Left lung (tissue), 10 donors: ENCODE data around the gene OPN4. TPM values are rescaled to one million over a fixed set of nuclear protein-coding genes. Genes with fewer than 3 reads are reported as not detected.

ENCODE experiments used
- ATAC-seq: fragments of 200-7000 bp; cut with Tn5 transposase; one replicate; pipeline ENCODE4 v1.9.1; 2020; ENCODE audit warnings: moderate library complexity
- DNase-seq, 4 donors: peaks; one replicate each; pipeline ENCODE4 v3.0.0-alpha.2; 2013 to 2020
- H3K27ac ChIP-seq, 2 donors: fragments of 200-600 bp; sonication (generic) in 1 of 2; one replicate each; pipeline versions ENCODE4 v1.5.0 to v1.8.0; 2020 to 2021
- H3K27me3 ChIP-seq, 2 donors: fragments of 200-600 bp; sonication (generic) in 1 of 2; one replicate each; pipeline versions ENCODE4 v1.5.0 to v1.8.0; 2020 to 2021
- H3K36me3 ChIP-seq, 2 donors: fragments of 200-600 bp; sonication (generic) in 1 of 2; one replicate each; pipeline versions ENCODE4 v1.5.0 to v1.8.0; 2020 to 2021
- H3K4me1 ChIP-seq, 2 donors: fragments of 200-600 bp; one replicate each; pipeline ENCODE4 v1.8.0; 2021
- H3K4me3 ChIP-seq, 2 donors: fragments of 200-600 bp; sonication (generic) in 1 of 2; one replicate each; pipeline versions ENCODE4 v1.5.0 to v1.8.0; 2020 to 2021; ENCODE audit warnings: mild to moderate bottlenecking in 1 of 2
- H3K9me3 ChIP-seq, 2 donors: fragments of 200-600 bp; sonication (generic) in 1 of 2; one replicate each; pipeline versions ENCODE4 v1.5.0 to v1.8.0; 2020 to 2021
- intact Hi-C, 2 donors: fragments of 100-400 bp; cut with DNase I; formaldehyde crosslinking; loops; one replicate each; pipeline versions ENCODE4 v1.11.2 to v1.14.2; 2022
- polyA plus RNA-seq, 6 donors: library from polyadenylated mRNA; unstranded; fragments of 120-200 nt; gene quantifications; one replicate each; pipeline ENCODE4 v1.2.1, GENCODE V29; 2013; ENCODE audit not compliant: insufficient read length in 6 of 6
- total RNA-seq, 2 donors: library from RNA; stranded (reverse); fragmentation: NEBNext Ultra II Directional; extraction: Animal tissue kit (Norgen Biotek cat#: 25700); gene quantifications; one replicate each; pipeline ENCODE4 v1.2.1, GENCODE V29; 2021
- TF ChIP-seq, protein P1 (sequence below), 2 donors: fragments of 200-600 bp; sonication (generic) in 1 of 2; IDR thresholded peaks; one replicate each; pipeline versions ENCODE4 v1.5.0 to v1.8.0; 2021; ENCODE audit warnings: antibody characterized with exemption in 2 of 2
- donor health status: DM: no; HTN: yes; CAD: no.
- donor health status: DM: no; HTN: no; CAD: no.

The OPN4 gene
- total and polyA plus RNA-seq, 8 donors: not detected

DNA sequence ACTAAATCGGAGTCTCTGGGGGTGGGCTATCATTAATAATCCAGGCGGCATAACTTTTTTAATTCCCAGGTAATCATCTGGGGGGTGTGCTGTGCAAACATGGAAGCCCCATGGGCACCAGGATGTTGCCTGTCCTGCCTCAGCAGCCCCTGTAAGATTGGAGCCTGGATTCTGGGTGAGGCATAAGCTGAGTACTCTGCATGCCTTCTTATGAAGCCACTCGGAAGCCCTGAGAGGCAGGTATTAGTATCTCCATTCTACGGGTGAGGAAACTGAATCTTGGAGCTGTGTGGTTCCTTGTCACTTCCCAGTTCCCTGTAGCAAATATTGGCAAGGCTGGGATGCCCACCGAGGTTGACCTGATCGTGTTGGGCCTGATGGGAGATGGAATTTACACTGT, 7.4 kb upstream of the OPN4 start:
- H3K4me3 ChIP-seq: no peak overlapping the region
- peaks cover 0 to 5% of the 10 kb centered on the region in 2 donors for H3K4me1 ChIP-seq
- ATAC-seq (no peak), DNase-seq (no peak)
- H3K9me3 ChIP-seq: no peaks in the 10 kb centered on the region
- no peak overlapping the region for H3K27ac ChIP-seq
- intact Hi-C loops: no loop called here
- TF ChIP-seq, protein P1, sequence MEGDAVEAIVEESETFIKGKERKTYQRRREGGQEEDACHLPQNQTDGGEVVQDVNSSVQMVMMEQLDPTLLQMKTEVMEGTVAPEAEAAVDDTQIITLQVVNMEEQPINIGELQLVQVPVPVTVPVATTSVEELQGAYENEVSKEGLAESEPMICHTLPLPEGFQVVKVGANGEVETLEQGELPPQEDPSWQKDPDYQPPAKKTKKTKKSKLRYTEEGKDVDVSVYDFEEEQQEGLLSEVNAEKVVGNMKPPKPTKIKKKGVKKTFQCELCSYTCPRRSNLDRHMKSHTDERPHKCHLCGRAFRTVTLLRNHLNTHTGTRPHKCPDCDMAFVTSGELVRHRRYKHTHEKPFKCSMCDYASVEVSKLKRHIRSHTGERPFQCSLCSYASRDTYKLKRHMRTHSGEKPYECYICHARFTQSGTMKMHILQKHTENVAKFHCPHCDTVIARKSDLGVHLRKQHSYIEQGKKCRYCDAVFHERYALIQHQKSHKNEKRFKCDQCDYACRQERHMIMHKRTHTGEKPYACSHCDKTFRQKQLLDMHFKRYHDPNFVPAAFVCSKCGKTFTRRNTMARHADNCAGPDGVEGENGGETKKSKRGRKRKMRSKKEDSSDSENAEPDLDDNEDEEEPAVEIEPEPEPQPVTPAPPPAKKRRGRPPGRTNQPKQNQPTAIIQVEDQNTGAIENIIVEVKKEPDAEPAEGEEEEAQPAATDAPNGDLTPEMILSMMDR (IDR thresholded peaks at IDR 0.05): no peak
- no peaks in the 10 kb centered on the region for H3K36me3 ChIP-seq
- H3K27me3 ChIP-seq: no peaks in the 10 kb centered on the region

DNA sequence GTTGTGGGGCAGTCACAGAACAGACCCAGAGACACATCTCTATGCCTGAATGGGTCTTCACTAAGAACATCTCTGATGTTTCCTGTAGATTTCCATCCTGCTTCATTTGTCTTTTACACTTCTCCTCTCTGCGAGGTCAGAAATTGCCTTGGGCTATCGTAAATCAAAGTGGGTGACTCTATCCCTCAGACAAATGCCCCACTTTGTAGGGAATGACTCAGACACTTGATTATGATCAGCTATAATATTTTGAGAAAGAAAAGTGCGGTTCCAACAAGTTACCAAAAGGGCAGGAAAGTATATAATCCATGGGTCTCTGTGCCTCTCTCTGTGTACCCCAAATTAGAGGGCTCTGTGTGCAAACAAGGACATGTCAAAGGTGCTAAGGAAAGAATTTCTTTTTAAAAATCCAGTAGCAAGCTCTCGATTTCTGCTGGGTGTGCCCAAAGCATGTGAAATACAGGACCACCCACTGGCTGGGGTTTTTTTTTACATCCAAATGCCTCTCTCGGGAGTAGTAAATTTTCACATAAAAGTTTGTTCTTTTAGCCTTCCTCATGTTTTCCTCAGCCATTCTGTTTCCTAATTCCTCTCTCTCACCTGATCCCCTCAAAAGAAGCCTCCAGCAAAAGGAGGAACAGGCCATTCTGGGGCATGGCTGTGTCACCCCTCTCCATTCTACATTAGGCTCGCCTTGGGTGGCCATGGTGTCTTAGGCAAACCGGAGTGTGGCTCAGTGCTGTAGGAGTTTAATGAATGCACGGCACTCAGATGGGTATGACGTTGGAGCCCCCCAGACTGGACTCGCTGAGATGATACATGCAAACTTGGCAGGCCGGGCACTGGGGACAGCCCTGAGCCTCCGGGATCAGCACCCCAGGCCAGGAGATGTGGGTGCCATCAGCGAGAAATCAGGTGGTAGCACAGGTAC, 6.3 kb upstream of the OPN4 start:
- Histone ChIP-seq H3K27me3 (no peaks in the 10 kb centered on the region), H3K4me3 (no peak overlapping the region), H3K27ac (no peak overlapping the region), H3K4me1 (peaks cover 0 to 5% of the 10 kb centered on the region in 2 donors), H3K9me3 (no peaks in the 10 kb centered on the region), H3K36me3 (no peaks in the 10 kb centered on the region)
- TF ChIP-seq, protein P1 (IDR thresholded peaks at IDR 0.05): no peak
- intact Hi-C loops: no loop called here
- DNase-seq (no peak), ATAC-seq (no peak)

DNA sequence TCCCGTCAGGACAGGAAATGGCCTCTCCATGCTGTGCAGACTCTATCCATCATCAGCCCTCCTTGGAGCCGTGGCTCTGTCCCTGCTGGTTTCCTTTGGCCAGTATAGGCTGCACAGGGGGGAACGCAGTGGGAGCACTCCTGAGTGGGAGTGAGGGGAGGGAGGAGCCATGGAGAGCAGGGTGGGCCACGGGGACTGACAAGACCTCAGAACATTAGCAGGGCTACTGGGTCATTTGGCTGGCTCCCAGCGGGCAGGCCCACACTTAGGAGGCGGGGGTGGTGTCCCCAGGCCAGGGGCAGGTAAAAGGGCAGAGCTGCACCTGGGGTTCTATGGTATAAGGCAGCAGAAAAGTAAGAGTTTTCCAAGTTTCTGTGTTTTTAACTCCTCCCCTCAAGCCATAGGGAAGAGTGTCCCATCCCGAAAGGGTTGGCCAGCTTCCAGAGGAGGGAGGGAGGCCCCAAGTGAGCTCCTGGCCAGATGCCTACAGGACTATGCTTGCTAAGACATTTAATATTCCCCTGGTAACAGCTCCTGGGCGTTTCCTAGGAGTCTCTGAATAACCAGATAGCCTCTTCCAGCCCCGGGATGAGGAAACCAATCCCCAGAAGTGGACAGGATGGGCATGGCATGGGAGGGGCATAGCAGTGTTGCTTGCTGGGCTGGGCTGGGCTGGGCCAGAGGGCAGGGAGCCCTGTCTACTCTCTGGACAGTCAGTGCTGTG, 5.5 kb upstream of the OPN4 start:
- TF ChIP-seq, protein P1 (IDR thresholded peaks at IDR 0.05): no peak
- Histone ChIP-seq H3K27ac (no peak overlapping the region), H3K4me3 (no peak overlapping the region), H3K9me3 (no peaks in the 10 kb centered on the region), H3K4me1 (peaks cover 0 to 5% of the 10 kb centered on the region in 2 donors), H3K36me3 (no peaks in the 10 kb centered on the region), H3K27me3 (no peaks in the 10 kb centered on the region)
- ATAC-seq (peak; percentile 80), DNase-seq (peak in 2 of 4 donors; percentile 78 to 93)
- intact Hi-C loops: no loop called here

GRCh38 chr10:86649471-86650150, 4.7 kb upstream of the OPN4 start:
- H3K27ac ChIP-seq: no peak overlapping the region
- H3K4me3 ChIP-seq: no peak overlapping the region
- H3K4me1 ChIP-seq: peaks cover 0 to 5% of the 10 kb centered on the region in 2 donors
- ATAC-seq: no peak
- no peak for DNase-seq
- intact Hi-C loops: no loop called here
- no peaks in the 10 kb centered on the region for H3K27me3 ChIP-seq
- H3K36me3 ChIP-seq: no peaks in the 10 kb centered on the region
- TF ChIP-seq, protein P1 (IDR thresholded peaks at IDR 0.05): no peak
- H3K9me3 ChIP-seq: no peaks in the 10 kb centered on the region
